GM18507 (cell line): Measurements from ENCODE around the gene TPO.
"Not testable (repeated sequence)": the region's sequence is repeated elsewhere in the genome, so short reads cannot be mapped to it uniquely, and the experiment has no call there.

Experiments
- DNase-seq: peaks from one replicate; pipeline ENCODE4 v3.0.0; 2011; ENCODE audit warnings: low read depth; ENCODE audit not compliant: insufficient read length; ENCODE audit errors: extremely low spot score
- FAIRE-seq: peaks from 2 replicates; lab custom pipeline; 2011; peaks lifted over from hg19 to GRCh38; lab: Jason Lieb, UNC

Gene TPO

GRCh38 chr2:1402064-1402463 is 11.2 kb upstream of the TPO start:
- DNase-seq = no peak
- FAIRE-seq = no peak

GRCh38 chr2:1403565-1403964 is 9.7 kb upstream of the TPO start:
- DNase-seq (no peak), FAIRE-seq (no peak)

GRCh38 chr2:1405124-1405523 is 8.1 kb upstream of the TPO start:
- FAIRE-seq (no peak), DNase-seq (no peak)

- DNase-seq (no peak), FAIRE-seq (no peak)
Measured at GRCh38 chr2:1405967-1406366, 7.3 kb upstream of the TPO start.

GRCh38 chr2:1406434-1406833 is 6.8 kb upstream of the TPO start:
- no peak for DNase-seq
- FAIRE-seq = no peak

- DNase-seq (no peak), FAIRE-seq (no peak)
Measured at GRCh38 chr2:1407950-1408675, 5.2 kb upstream of the TPO start.

GRCh38 chr2:1414121-1414520 is 858 bp downstream of the TPO start:
- FAIRE-seq (no peak), DNase-seq (no peak)

- not testable (repeated sequence) for FAIRE-seq, DNase-seq
Measured at GRCh38 chr2:1414901-1415300, 1.6 kb downstream of the TPO start.

GRCh38 chr2:1415501-1415900 is 2.2 kb downstream of the TPO start:
- DNase-seq (no peak), FAIRE-seq (no peak)

GRCh38 chr2:1418566-1418965 is 5.3 kb downstream of the TPO start:
- no peak for FAIRE-seq
- no peak for DNase-seq

GRCh38 chr2:1420746-1421480 is 7.7 kb downstream of the TPO start:
- no peak for FAIRE-seq
- DNase-seq = no peak

- FAIRE-seq (no peak), DNase-seq (no peak)
Measured at GRCh38 chr2:1421731-1422130, 8.5 kb downstream of the TPO start.

- no peak for FAIRE-seq
Measured at GRCh38 chr2:1422131-1422530, 8.9 kb downstream of the TPO start.

GRCh38 chr2:1422716-1423285 is 9.5 kb downstream of the TPO start:
- FAIRE-seq (no peak), DNase-seq (no peak)

More at GRCh38 chr2:1422131-1422530, 8.9 kb downstream of the TPO start:
- no peak for DNase-seq

GRCh38 chr2:1427086-1427485 is 13.8 kb downstream of the TPO start:
- FAIRE-seq (no peak), DNase-seq (no peak)

GRCh38 chr2:1429895-1430294 is 16.6 kb downstream of the TPO start:
- no peak for DNase-seq
- no peak for FAIRE-seq

- FAIRE-seq = no peak
- DNase-seq = no peak
Measured at GRCh38 chr2:1430491-1430890, 17.2 kb downstream of the TPO start.

GRCh38 chr2:1431886-1432400 is 18.7 kb downstream of the TPO start:
- no peak for DNase-seq
- no peak for FAIRE-seq

- no peak for FAIRE-seq
Measured at GRCh38 chr2:1432726-1433125, 19.5 kb downstream of the TPO start.

GRCh38 chr2:1436369-1436768 is 23.1 kb downstream of the TPO start:
- DNase-seq (no peak), FAIRE-seq (no peak)

More at GRCh38 chr2:1432726-1433125, 19.5 kb downstream of the TPO start:
- DNase-seq = no peak

- no peak for FAIRE-seq
Measured at GRCh38 chr2:1437101-1437500, 23.8 kb downstream of the TPO start.

More at GRCh38 chr2:1437101-1437500, 23.8 kb downstream of the TPO start:
- DNase-seq = no peak
